Umbilical cord (tissue), 2 donors: ENCODE measurements around the gene GNMT. TPM values are rescaled to one million over a fixed set of nuclear protein-coding genes. Genes with fewer than 3 reads are reported as not detected.

Source experiments
- DNase-seq: peaks from one replicate; pipeline ENCODE4 v3.0.0-alpha.2; 2015; ENCODE audit warnings: low spot score
- total RNA-seq: library from RNA; depleted of rRNA; stranded (reverse); fragments of >200 nt; gene quantifications from one replicate; pipeline ENCODE4 v1.2.3, GENCODE V29; 2014; ENCODE audit warnings: low replicate concordance; ENCODE audit not compliant: insufficient read depth

GNMT gene
- total RNA-seq, 1 donor from 2014 or later = not detected

- DNase-seq = peak; percentile 85
Observed at GRCh38 chr6:43013097-43013842, 52.7 kb downstream of the GNMT start.

Other genes with a start within 250 kb of the GNMT start
- gene PRPH2, start 238.2 kb upstream of the GNMT start, total RNA-seq = 1.4 TPM
- gene TBCC, start 214.7 kb upstream of the GNMT start, total RNA-seq = 29.4 TPM
- gene BICRAL, start 178.7 kb upstream of the GNMT start, total RNA-seq = 10.8 TPM
- gene RPL7L1, start 81.1 kb upstream of the GNMT start, total RNA-seq = 77.3 TPM
- gene PTCRA, start 44.7 kb upstream of the GNMT start, total RNA-seq = 2.6 TPM
- gene CNPY3, start 31.3 kb upstream of the GNMT start, total RNA-seq = 14.4 TPM
- gene PEX6, start 18.4 kb downstream of the GNMT start, total RNA-seq = 9.4 TPM
- 26.7 TPM for gene PPP2R5D, start 23.8 kb downstream of the GNMT start, total RNA-seq
- 56.1 TPM for gene MEA1, start 53.2 kb downstream of the GNMT start, total RNA-seq
- 135 TPM for gene KLHDC3, start 53.5 kb downstream of the GNMT start, total RNA-seq
- 26.2 TPM for gene RRP36, start 60.9 kb downstream of the GNMT start, total RNA-seq
- 27.0 TPM for gene CUL7, start 93.1 kb downstream of the GNMT start, total RNA-seq
- 12.8 TPM for gene MRPL2, start 98.7 kb downstream of the GNMT start, total RNA-seq
- 14.4 TPM for gene KLC4, start 98.9 kb downstream of the GNMT start, total RNA-seq
- 196 TPM for gene PTK7, start 115.6 kb downstream of the GNMT start, total RNA-seq
- 34.2 TPM for gene SRF, start 210.5 kb downstream of the GNMT start, total RNA-seq
- 15.2 TPM for gene CUL9, start 221.4 kb downstream of the GNMT start, total RNA-seq